Measurements from ENCODE around the gene ELMOD3.
A peak's percentile ranks its signal among the peaks of the same experiment; 100 is the strongest.

The ELMOD3 gene

GRCh38 chr2:85415980-85416650, 61.5 kb downstream of the ELMOD3 start:
- Histone ChIP-seq H3K9ac (ENCODE audit: low read length) (no peak overlapping the region), H3K36me3 (ENCODE audit: control insufficient read depth, insufficient read depth, low read length) (no peaks in the 10 kb centered on the region), H3K27ac (ENCODE audit: low read depth, low read length) (no peak overlapping the region), H3K4me3 (ENCODE audit: low read length) (no peak overlapping the region), H3K27me3 (ENCODE audit: control insufficient read depth, insufficient read depth, low read length) (no peaks in the 10 kb centered on the region), H3K4me1 (ENCODE audit: control insufficient read depth, insufficient read depth, low read length) (peaks cover 16% of the 10 kb centered on the region)

GRCh38 chr2:85418132-85419008, 63.8 kb downstream of the ELMOD3 start, which contains the start of gene SH2D6:
Gene SH2D6 (plus strand): TSS chr2:85418714. CDS start chr2:85429466, 10,752 bp downstream.
- peak within 1 kb of the TSS; percentile 90 for H3K27ac ChIP-seq (ENCODE audit: low read depth, low read length)
- H3K27me3 ChIP-seq (ENCODE audit: control insufficient read depth, insufficient read depth, low read length) = no peaks in the 10 kb centered on the region
- H3K36me3 ChIP-seq (ENCODE audit: control insufficient read depth, insufficient read depth, low read length) = no peaks in the 10 kb centered on the region
- peaks cover 16% of the 10 kb centered on the region for H3K4me1 ChIP-seq (ENCODE audit: control insufficient read depth, insufficient read depth, low read length)
- peak within 1 kb of the TSS; percentile 80 for H3K4me3 ChIP-seq (ENCODE audit: low read length)
- H3K9ac ChIP-seq (ENCODE audit: low read length) = peak within 1 kb of the TSS; percentile 86

- H3K27me3 ChIP-seq (ENCODE audit: control insufficient read depth, insufficient read depth, low read length) = no peaks in the 10 kb centered on the region
- peak overlapping the region; percentile 90 for H3K27ac ChIP-seq (ENCODE audit: low read depth, low read length)
- H3K4me3 ChIP-seq (ENCODE audit: low read length) = peak overlapping the region; percentile 80
- peak overlapping the region; percentile 86 for H3K9ac ChIP-seq (ENCODE audit: low read length)
- no peaks in the 10 kb centered on the region for H3K36me3 ChIP-seq (ENCODE audit: control insufficient read depth, insufficient read depth, low read length)
- H3K4me1 ChIP-seq (ENCODE audit: control insufficient read depth, insufficient read depth, low read length) = peaks cover 16% of the 10 kb centered on the region
Measured at GRCh38 chr2:85419009-85419675, 64.6 kb downstream of the ELMOD3 start.

GRCh38 chr2:85420536-85421259, 66.1 kb downstream of the ELMOD3 start:
- Histone ChIP-seq H3K4me3 (ENCODE audit: low read length) (peak overlapping the region; percentile 38), H3K9ac (ENCODE audit: low read length) (peak overlapping the region; percentile 29), H3K36me3 (ENCODE audit: control insufficient read depth, insufficient read depth, low read length) (no peaks in the 10 kb centered on the region), H3K27ac (ENCODE audit: low read depth, low read length) (peak overlapping the region; percentile 53), H3K4me1 (ENCODE audit: control insufficient read depth, insufficient read depth, low read length) (peaks cover 16% of the 10 kb centered on the region), H3K27me3 (ENCODE audit: control insufficient read depth, insufficient read depth, low read length) (no peaks in the 10 kb centered on the region)

GRCh38 chr2:85421260-85422071, 66.9 kb downstream of the ELMOD3 start:
- Histone ChIP-seq H3K36me3 (ENCODE audit: control insufficient read depth, insufficient read depth, low read length) (no peaks in the 10 kb centered on the region), H3K9ac (ENCODE audit: low read length) (peak overlapping the region; percentile 29), H3K27me3 (ENCODE audit: control insufficient read depth, insufficient read depth, low read length) (no peaks in the 10 kb centered on the region), H3K4me1 (ENCODE audit: control insufficient read depth, insufficient read depth, low read length) (peaks cover 16% of the 10 kb centered on the region), H3K27ac (ENCODE audit: low read depth, low read length) (peak overlapping the region; percentile 53), H3K4me3 (ENCODE audit: low read length) (peak overlapping the region; percentile 38)

- Histone ChIP-seq H3K36me3 (ENCODE audit: control insufficient read depth, insufficient read depth, low read length) (no peaks in the 10 kb centered on the region), H3K27ac (ENCODE audit: low read depth, low read length) (no peak overlapping the region), H3K4me1 (ENCODE audit: control insufficient read depth, insufficient read depth, low read length) (peaks cover 16% of the 10 kb centered on the region), H3K4me3 (ENCODE audit: low read length) (no peak overlapping the region), H3K9ac (ENCODE audit: low read length) (no peak overlapping the region), H3K27me3 (ENCODE audit: control insufficient read depth, insufficient read depth, low read length) (no peaks in the 10 kb centered on the region)
Measured at GRCh38 chr2:85422072-85422457, 67.5 kb downstream of the ELMOD3 start.

- no peaks in the 10 kb centered on the region for H3K27me3 ChIP-seq (ENCODE audit: control insufficient read depth, insufficient read depth, low read length)
- no peak overlapping the region for H3K4me3 ChIP-seq (ENCODE audit: low read length)
- no peak overlapping the region for H3K27ac ChIP-seq (ENCODE audit: low read depth, low read length)
- H3K4me1 ChIP-seq (ENCODE audit: control insufficient read depth, insufficient read depth, low read length) = peaks cover 12% of the 10 kb centered on the region
- no peaks in the 10 kb centered on the region for H3K36me3 ChIP-seq (ENCODE audit: control insufficient read depth, insufficient read depth, low read length)
- H3K9ac ChIP-seq (ENCODE audit: low read length) = no peak overlapping the region
Measured at GRCh38 chr2:85423525-85423924, 69.0 kb downstream of the ELMOD3 start.

- no peaks in the 10 kb centered on the region for H3K27me3 ChIP-seq (ENCODE audit: control insufficient read depth, insufficient read depth, low read length)
- peaks cover 4% of the 10 kb centered on the region for H3K4me1 ChIP-seq (ENCODE audit: control insufficient read depth, insufficient read depth, low read length)
- no peaks in the 10 kb centered on the region for H3K36me3 ChIP-seq (ENCODE audit: control insufficient read depth, insufficient read depth, low read length)
- H3K27ac ChIP-seq (ENCODE audit: low read depth, low read length) = no peak overlapping the region
- no peak overlapping the region for H3K9ac ChIP-seq (ENCODE audit: low read length)
- H3K4me3 ChIP-seq (ENCODE audit: low read length) = no peak overlapping the region
Measured at GRCh38 chr2:85425588-85425987, 71.0 kb downstream of the ELMOD3 start.

GRCh38 chr2:85427300-85427835, 72.8 kb downstream of the ELMOD3 start:
- no peak overlapping the region for H3K27ac ChIP-seq (ENCODE audit: low read depth, low read length)
- no peaks in the 10 kb centered on the region for H3K4me1 ChIP-seq (ENCODE audit: control insufficient read depth, insufficient read depth, low read length)
- no peaks in the 10 kb centered on the region for H3K27me3 ChIP-seq (ENCODE audit: control insufficient read depth, insufficient read depth, low read length)
- H3K4me3 ChIP-seq (ENCODE audit: low read length) = no peak overlapping the region
- no peaks in the 10 kb centered on the region for H3K36me3 ChIP-seq (ENCODE audit: control insufficient read depth, insufficient read depth, low read length)
- no peak overlapping the region for H3K9ac ChIP-seq (ENCODE audit: low read length)

GRCh38 chr2:85428343-85428881, 73.8 kb downstream of the ELMOD3 start:
- Histone ChIP-seq H3K9ac (ENCODE audit: low read length) (no peak overlapping the region), H3K27me3 (ENCODE audit: control insufficient read depth, insufficient read depth, low read length) (no peaks in the 10 kb centered on the region), H3K4me1 (ENCODE audit: control insufficient read depth, insufficient read depth, low read length) (no peaks in the 10 kb centered on the region), H3K4me3 (ENCODE audit: low read length) (no peak overlapping the region), H3K36me3 (ENCODE audit: control insufficient read depth, insufficient read depth, low read length) (no peaks in the 10 kb centered on the region), H3K27ac (ENCODE audit: low read depth, low read length) (no peak overlapping the region)
